Measurements from ENCODE around the gene TM4SF20.
A peak's percentile ranks its signal among the peaks of the same experiment; 100 is the strongest.
"Not testable (repeated sequence)": the region's sequence is repeated elsewhere in the genome, so short reads cannot be mapped to it uniquely, and the experiment has no call there.

The TM4SF20 gene

DNA sequence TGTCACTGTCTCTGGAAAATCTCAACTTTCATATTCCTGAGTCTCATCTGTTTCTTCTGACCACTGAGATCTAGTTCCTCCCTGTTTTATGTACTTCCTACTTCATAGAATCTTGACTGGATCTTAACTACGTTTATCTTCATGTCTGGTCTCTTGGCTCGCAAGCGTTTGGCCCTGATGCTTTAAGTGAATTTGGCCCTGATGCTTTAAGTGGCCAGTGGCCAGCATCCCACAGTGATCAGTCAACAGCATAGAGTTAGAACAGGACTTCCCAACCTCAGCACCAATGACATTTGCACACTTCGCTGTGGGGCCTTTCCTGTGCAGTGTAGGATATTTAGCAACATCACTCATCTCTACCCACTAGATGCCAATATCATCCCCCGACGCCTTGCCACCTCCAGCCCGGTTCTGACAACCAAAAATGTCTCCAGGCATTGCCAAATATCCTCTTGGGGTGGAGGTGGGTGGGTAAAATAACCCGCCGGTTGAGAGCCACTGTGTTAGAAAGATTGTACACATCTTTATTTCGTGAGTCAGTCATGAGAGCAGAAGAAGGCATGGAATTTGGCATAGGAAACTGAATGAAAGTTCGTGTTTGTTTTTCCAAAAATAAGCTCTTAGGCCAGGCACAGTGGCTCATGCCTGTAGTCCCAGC lies 12.2 kb downstream of the TM4SF20 start:
- no peak for DNase-seq

- no peak for DNase-seq
These were observed 13.3 kb downstream of the TM4SF20 start for GRCh38 chr2:227365833-227366232.

DNA sequence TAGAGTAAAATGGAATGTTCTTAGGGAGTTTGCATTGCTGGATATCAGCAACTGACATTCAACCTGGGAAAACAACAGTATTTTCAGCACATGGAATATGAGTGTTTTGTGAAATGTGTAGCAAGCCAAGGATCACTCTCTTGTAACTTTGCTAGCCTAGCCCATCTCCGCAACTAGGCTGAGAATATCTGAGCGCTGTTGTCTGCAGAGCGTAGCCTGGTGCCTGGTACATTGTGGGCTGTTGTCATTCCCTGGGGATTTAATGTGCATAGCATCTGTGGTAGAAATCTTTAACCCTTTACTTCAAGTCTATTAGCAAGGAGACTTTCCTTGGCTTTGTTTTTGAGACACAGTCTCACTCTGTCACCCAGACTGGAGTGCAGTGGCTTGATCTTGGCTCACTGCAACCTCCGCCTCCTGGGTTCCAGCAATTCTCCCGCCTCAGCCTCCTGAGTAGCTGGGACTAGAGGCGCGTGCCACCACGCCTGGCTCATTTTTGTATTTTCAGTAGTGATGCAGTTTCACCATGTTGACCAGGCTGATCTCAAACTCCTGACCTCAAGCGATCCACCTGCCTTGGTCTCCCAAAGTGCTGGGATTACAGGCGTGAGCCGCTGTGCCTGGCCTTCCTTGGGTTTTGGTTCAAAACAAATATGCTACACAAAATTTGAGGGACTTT lies 14.4 kb downstream of the TM4SF20 start:
- not testable (repeated sequence) for DNase-seq

- no peak for DNase-seq
These were observed 15.3 kb downstream of the TM4SF20 start for GRCh38 chr2:227363756-227364155.

GRCh38 chr2:227360351-227360750 lies 18.8 kb downstream of the TM4SF20 start:
- no peak for DNase-seq

DNA sequence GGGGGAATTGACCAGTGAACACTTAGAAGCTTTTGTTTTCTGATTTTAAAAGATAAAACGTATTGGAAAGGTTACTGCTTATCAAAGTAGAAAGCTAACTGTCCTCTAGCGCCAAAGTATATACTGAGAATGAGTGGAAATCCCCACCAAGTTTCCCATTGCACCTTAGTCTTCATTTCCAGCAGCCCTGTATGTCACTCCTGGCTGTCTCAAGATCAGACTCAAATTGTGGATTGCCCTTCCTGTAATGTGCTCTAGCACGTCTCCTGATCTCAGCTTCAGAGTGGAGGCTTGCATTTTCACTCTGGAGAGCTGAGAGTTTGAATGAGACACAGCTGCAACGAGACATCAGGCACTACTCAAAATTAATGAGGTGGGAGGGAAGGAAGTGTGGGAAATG lies 27.5 kb downstream of the TM4SF20 start:
- DNase-seq, result no peak

DNA sequence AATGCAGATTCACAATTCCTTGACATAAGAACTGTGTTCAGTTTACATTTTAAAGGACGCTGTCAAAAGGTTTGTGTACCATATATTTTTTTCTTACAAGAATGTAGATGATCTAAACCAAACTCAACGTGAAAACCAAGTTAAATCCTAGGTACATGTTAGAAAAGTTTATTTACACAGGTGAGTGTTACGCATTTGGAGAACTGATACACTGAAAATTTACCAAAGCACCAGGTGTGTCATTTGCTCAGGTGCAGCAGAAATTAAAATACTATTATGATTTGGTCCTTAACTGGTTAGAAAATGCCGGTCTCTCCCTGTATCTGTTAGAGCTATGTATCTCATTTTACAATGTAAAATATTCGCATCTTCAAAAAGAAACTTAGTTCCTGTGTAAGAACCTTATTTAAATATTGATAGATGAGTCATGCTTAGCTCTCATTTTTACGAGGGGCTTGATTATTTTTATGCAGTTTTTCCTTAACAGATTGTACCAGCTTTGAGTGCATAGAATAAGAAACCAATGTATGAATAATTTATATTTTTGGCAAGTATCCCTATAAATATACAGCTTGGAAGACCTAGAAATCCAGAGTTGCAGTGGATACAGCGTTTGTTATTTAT lies 29.0 kb downstream of the TM4SF20 start:
- DNase-seq, result no peak

- no peak for DNase-seq
These were observed 30.8 kb downstream of the TM4SF20 start for GRCh38 chr2:227348324-227348723.

- no peak for DNase-seq
These were observed 32.0 kb downstream of the TM4SF20 start for GRCh38 chr2:227347117-227347516.

GRCh38 chr2:227344231-227344630 lies 34.9 kb downstream of the TM4SF20 start:
- DNase-seq, result no peak

DNA sequence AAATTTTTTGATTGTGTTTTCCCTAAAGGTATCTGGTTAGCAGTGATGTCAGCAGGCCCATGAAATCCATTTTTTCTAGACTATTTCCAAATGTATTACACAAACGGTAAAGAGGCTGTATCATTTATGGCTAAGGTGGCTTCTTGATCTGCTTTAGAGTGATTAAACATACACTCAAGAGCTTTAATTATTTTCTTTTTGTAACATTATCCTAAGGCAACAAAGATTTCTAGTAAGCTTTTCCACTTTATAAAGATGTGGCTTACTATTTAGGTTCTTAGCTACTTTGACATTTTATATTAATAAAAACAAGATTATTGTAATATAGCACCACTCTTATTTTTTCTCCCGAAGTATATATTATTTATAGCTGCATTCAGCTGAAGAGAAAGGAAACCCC lies 37.6 kb downstream of the TM4SF20 start:
- no peak for DNase-seq

GRCh38 chr2:227340106-227340505 lies 39.0 kb downstream of the TM4SF20 start:
- no peak for DNase-seq

GRCh38 chr2:227339098-227339599 lies 40.0 kb downstream of the TM4SF20 start:
- DNase-seq, result no peak

- DNase-seq, result no peak
These were observed 41.7 kb downstream of the TM4SF20 start for GRCh38 chr2:227337442-227337841.

DNA sequence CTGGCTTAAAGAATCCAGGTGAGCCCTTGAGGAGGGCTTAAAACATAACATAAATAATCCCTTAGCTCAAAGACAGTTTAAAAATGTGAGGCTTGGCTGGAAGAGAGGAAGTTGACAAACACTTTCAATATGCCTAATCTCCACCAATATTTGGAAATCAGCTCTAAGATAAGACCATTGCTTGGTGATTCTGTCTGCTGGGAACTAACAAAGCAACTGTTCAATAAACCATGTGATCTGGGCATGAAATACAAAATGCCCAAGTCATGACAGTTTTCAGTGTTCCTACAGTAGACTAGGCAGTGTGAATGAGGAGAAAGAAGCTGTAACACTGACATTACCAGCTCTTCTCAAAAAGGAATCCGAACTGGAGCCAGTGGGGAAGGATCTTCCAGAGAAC lies 43.4 kb downstream of the TM4SF20 start:
- no peak for DNase-seq

GRCh38 chr2:227326783-227327182 lies 52.3 kb downstream of the TM4SF20 start:
- DNase-seq, result no peak

DNA sequence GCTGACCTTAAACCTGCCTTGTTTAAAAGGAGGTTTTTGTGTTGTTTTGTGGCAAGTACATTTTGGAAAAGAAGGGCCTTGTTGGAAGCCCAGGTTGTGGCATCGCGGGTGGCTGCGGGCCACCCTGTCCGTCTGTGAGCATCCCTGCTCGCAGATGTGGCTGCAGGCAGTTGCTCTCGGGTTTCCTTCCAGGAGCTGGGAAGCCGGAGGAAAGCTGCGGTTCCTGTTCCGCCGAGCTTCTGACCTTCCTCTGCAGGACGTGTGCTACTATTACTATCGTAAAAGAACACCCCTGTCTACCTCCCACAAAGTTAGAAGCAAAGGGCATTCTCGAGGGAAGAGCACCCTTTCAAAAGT lies 53.3 kb downstream of the TM4SF20 start:
- no peak for DNase-seq

GRCh38 chr2:227324995-227325838 lies 53.9 kb downstream of the TM4SF20 start, which contains the start of gene MFF:
Gene MFF, plus strand, starts transcription at chr2:227325251. Its CDS starts 5,415 bp downstream, at chr2:227330666.
- DNase-seq, result peak; percentile 51

- no peak for DNase-seq
These were observed 54.5 kb downstream of the TM4SF20 start for GRCh38 chr2:227324642-227324994.

DNA sequence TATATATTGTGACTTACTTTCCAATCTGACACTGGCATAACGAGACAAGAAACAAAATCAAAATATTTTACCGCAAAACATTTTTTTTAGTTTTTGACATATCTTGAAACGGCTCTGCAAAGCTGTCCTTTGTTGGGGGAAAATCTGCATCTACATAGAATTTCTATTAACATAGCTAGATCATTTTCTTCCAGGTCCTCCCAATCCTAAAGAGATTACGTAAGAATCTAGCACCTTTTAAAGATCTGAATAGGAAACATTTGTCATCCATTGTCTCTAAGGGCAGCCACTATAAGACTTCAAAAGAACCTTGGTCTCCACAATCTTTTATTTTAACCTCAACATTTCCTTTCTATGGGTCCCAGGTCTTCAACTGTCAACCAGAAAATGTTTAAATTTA lies 55.3 kb downstream of the TM4SF20 start:
- no peak for DNase-seq

- DNase-seq, result no peak
These were observed 56.4 kb downstream of the TM4SF20 start for GRCh38 chr2:227322530-227323205.

DNA sequence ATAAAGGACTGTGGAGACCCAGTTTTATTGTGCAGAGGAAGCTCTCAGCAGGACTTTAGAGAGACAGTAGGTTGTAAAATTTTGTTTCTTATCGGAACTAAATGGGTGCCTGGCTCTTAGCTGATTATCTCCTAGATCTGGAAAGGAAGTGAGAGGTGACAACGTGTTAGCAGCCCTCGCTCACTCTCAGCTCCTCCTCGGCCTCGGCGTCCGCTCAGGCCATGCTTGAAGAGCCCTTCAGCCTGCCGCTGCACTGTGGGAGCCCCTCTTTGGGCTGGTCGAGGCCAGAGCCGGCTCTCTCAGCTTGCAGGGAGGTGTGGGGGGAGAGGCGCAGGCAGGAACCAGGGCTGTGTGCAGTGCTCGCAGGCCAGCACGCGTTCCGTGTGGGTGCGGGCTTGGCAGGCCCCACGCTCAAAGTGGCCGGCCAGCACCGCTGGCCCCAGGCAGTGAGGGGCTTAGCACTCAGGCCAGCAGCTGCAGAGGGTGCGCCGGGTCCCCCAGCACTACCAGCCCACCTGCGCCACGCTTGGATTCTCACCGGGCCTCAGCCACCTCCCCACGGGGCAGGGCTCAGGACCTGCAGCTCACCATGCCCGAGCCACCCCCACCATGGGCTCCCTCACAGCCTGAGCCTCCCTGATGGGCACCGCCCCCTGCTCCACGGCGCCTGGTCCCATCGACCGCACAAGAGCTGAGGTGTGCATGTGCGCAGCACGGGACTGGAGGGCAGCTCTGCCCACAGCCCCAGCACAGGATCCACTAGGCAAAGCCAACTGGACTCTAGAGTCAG lies 58.6 kb downstream of the TM4SF20 start:
- no peak for DNase-seq

Measured in NCI-H1436 treated with DMSO at 0.1 percent for 48 hours (cell line).